Keratinocyte (primary cell): Measurements from ENCODE around the gene NCAPH2. TPM values are rescaled to one million over a fixed set of nuclear protein-coding genes. Genes with fewer than 3 reads are reported as not detected.
"Not testable (repeated sequence)": the region's sequence is repeated elsewhere in the genome, so short reads cannot be mapped to it uniquely, and the experiment has no call there.

Source experiments
- DNase-seq: peaks from one replicate; pipeline ENCODE4 v3.0.0-alpha.2; 2011; ENCODE audit warnings: low read depth, missing footprints, low spot score
- FAIRE-seq: peaks from 2 replicates; lab custom pipeline; 2011; peaks lifted over from hg19 to GRCh38; lab: Jason Lieb, UNC
- H2AFZ ChIP-seq: 2 replicates; pipeline ENCODE4 v1.6.0; 2012; ENCODE audit warnings: low read length, control low read depth, inconsistent platforms; ENCODE audit not compliant: control insufficient read depth
- H3K27ac ChIP-seq: 2 replicates; pipeline ENCODE4 v1.5.1; 2011; ENCODE audit warnings: low read length; ENCODE audit not compliant: control insufficient read depth, insufficient read depth
- H3K27me3 ChIP-seq: 3 replicates; pipeline ENCODE4 v1.6.0; 2011; ENCODE audit warnings: low read length; ENCODE audit not compliant: control insufficient read depth, insufficient read depth; ENCODE audit errors: extremely low read depth
- H3K36me3 ChIP-seq, 2 experiments: 2 replicates in 1 of 2; 3 replicates in 1 of 2; pipeline ENCODE4 v1.5.1; 2011; ENCODE audit warnings: low read length in 2 of 2, mild to moderate bottlenecking in 1 of 2; ENCODE audit not compliant: control insufficient read depth in 2 of 2, insufficient read depth in 2 of 2; ENCODE audit errors: extremely low read depth in 1 of 2
- H3K4me1 ChIP-seq: 3 replicates; pipeline ENCODE4 v1.5.1; 2011; ENCODE audit warnings: low read length; ENCODE audit not compliant: control insufficient read depth, insufficient read depth; ENCODE audit errors: extremely low read depth
- H3K4me2 ChIP-seq: 3 replicates; pipeline ENCODE4 v1.6.0; 2011; ENCODE audit warnings: low read depth, low read length; ENCODE audit not compliant: control insufficient read depth, insufficient read depth; ENCODE audit errors: extremely low read depth
- H3K4me3 ChIP-seq, 3 experiments: fragments of 200-600 bp in 1 of 3; sonication (generic) in 1 of 3; 2 replicates in 2 of 3; 3 replicates in 1 of 3; pipeline ENCODE4 v1.5.1; 2011 to 2016; ENCODE audit warnings: low read length in 3 of 3, mild to moderate bottlenecking in 3 of 3, control low read depth in 2 of 3, inconsistent platforms in 1 of 3, low read depth in 1 of 3, mixed read lengths in 1 of 3, mixed run types in 1 of 3, moderate library complexity in 1 of 3; ENCODE audit not compliant: control insufficient read depth in 2 of 3, insufficient read depth in 2 of 3; ENCODE audit errors: extremely low read depth in 1 of 3
- H3K79me2 ChIP-seq: 2 replicates; pipeline ENCODE4 v1.6.0; 2012; ENCODE audit warnings: low read length; ENCODE audit not compliant: control insufficient read depth, insufficient read depth
- H3K9ac ChIP-seq: 3 replicates; pipeline ENCODE4 v1.6.0; 2011; ENCODE audit warnings: low read length; ENCODE audit not compliant: control insufficient read depth, insufficient read depth; ENCODE audit errors: extremely low read depth
- H3K9me1 ChIP-seq: 3 replicates; pipeline ENCODE4 v1.6.0; 2011; ENCODE audit warnings: low read length; ENCODE audit not compliant: control insufficient read depth, insufficient read depth; ENCODE audit errors: extremely low read depth
- H3K9me3 ChIP-seq: 2 replicates; pipeline ENCODE4 v1.5.1; 2012; ENCODE audit warnings: low read depth, low read length; ENCODE audit not compliant: control insufficient read depth
- H4K20me1 ChIP-seq: 3 replicates; pipeline ENCODE4 v1.6.0; 2011; ENCODE audit warnings: low read length; ENCODE audit not compliant: control insufficient read depth, insufficient read depth; ENCODE audit errors: extremely low read depth
- CTCF ChIP-seq, 3 experiments: IDR thresholded peaks in 1 of 3; conservative IDR thresholded peaks in 1 of 3; optimal IDR thresholded peaks in 1 of 3; 2 replicates in 2 of 3; 3 replicates in 1 of 3; pipeline versions ENCODE3 to v1.5.1; 2011; ENCODE audit warnings: low read length in 3 of 3, mild to moderate bottlenecking in 3 of 3, moderate library complexity in 2 of 3, control low read depth in 1 of 3, inconsistent platforms in 1 of 3; ENCODE audit not compliant: insufficient read depth in 2 of 3; ENCODE audit errors: extremely low read depth in 1 of 3
- EZH2 ChIP-seq: IDR thresholded peaks from one replicate; pipeline ENCODE4 v1.6.1; 2012; ENCODE audit warnings: inconsistent platforms, mild to moderate bottlenecking, low read length, moderate library complexity
- dilution Hi-C: fragments of 300-500 bp; cut with MboI; formaldehyde crosslinking; loops from one replicate; pipeline ENCODE4 v1.7.0; 2020; ENCODE audit warnings: low sequenced_read_pairs; ENCODE audit not compliant: extremely low pct_ligation_motif_present
- polyA plus RNA-seq, 5 experiments: library from polyadenylated mRNA; depleted of rRNA in 3 of 5; stranded (reverse) in 3 of 5; stranded (forward) in 1 of 5; unstranded in 1 of 5; fragments of >200 nt; gene quantifications; 1 replicate in 1 of 5; 2 replicates in 3 of 5; 3 replicates in 1 of 5; pipeline versions ENCODE4 v1.2.1 to v1.2.3, GENCODE V29; 2011 to 2012; ENCODE audit warnings: missing spikeins in 2 of 5, low read depth in 1 of 5, low replicate concordance in 1 of 5

NCAPH2 gene
- polyA plus RNA-seq, 1 donor (not counting 4 experiments of a cell fraction or from before 2014, with no cell fraction given) = 11.4 TPM

DNA sequence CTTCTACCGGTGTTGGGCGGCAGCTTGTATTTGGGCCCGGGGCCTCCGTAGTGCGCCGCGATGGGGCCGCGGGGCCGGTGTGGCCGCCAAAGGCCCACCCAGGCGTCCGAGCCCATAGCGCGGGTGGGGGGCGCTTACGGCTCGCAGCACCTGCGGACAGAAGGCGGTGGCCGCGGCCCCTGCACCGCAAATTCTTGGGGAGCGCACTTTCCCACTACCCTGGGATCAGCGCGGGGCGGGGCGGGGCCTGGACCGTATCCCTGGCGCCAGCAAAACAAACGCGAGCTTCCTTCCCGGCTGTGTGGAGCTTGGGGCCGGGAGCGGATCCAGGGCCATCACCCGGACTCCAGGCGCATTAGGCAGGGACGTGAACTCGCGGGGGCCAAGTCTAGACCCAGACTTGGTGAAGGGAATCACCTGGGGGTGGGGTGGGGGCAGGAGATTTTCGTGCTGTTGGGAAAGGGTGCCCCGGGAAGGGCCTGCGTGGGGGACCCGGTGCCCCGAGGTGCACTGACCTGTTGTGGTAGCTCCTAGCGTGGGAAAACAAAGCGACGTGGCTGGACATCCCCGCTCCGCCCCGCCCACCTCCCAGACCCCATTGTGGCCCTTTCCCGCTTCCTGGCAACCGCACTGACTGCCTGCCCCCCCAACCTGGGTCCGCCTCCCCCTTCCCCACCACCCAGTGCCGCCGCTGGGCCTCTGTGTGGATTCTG is 24.1 kb downstream of the NCAPH2 start:
- Histone ChIP-seq H3K27ac (peak overlapping the region; percentile 40), H2AFZ (peak overlapping the region; percentile 12)
- DNase-seq = no peak

DNA sequence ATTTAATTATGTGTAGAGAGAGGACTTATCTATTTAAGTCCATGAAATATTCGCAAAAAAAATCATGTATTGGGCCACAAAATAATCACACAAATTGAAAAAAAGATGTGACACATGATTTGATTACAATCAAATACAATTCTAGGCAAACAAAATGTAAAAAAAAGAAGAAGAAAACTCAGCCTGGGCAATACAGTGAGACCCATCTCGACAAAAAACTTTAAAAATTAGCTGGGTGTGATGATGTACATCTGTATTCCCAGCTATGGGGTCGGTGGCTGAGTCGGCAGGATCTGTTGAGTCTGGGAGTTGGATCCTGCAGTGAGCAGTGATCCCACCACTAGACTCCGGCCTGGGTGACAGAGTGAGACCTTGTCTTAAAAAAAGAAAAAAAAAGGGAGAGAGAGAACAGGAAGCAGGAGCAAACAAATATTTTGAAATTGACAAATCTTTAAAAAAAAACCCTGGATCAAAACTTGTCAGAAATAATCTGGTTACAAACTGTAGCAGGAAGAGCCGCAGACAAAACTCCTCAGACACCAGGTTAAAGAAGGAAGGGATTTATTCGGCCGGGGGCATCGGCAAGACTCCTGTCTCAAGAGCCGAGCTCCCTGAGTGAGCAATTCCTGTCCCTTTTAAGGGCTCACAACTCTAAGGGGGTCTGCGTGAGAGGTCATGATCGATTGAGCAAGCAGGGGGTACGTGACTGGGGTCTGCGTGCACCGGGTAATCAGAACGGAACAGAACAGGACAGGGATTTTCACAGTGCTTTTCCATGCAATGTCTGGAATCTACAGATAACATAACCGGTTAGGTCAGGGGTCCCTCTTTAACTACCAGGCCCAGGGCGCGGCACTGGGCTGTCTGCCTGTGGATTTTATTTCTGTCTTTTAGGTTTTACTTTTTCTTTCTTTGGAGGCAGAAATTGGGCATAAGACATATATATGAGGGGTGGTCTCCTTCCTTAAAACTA is 25.1 kb downstream of the NCAPH2 start:
- H3K4me2 ChIP-seq = no peak overlapping the region
- H3K79me2 ChIP-seq = no peaks in the 10 kb centered on the region
- no peaks in the 10 kb centered on the region for H3K9me3 ChIP-seq
- H4K20me1 ChIP-seq = no peaks in the 10 kb centered on the region
- dilution Hi-C loops = no loop called here
- peaks cover 7% of the 10 kb centered on the region for H3K4me1 ChIP-seq
- no peak overlapping the region for H2AFZ ChIP-seq
- H3K27ac ChIP-seq = no peak overlapping the region
- peaks cover 0 to 2% of the 10 kb centered on the region in 2 experiments for H3K36me3 ChIP-seq
- TF ChIP-seq EZH2 (no peak), CTCF (optimal IDR thresholded peaks at IDR 0.05 in 1 of 3, IDR thresholded peaks at IDR 0.05 in 1 of 3, conservative IDR thresholded peaks at IDR 0.05 in 1 of 3; ENCODE audit: extremely low read depth in 1 of 3, insufficient read depth in 2 of 3, low read length in 3 of 3) (no peak)
- no peaks in the 10 kb centered on the region for H3K9me1 ChIP-seq
- no peak for DNase-seq
- no peak overlapping the region for H3K4me3 ChIP-seq
- FAIRE-seq = no peak
- H3K27me3 ChIP-seq = peaks cover 11% of the 10 kb centered on the region
- H3K9ac ChIP-seq = no peak overlapping the region

More for the DNA sequence above, 24.1 kb downstream of the NCAPH2 start:
- H4K20me1 ChIP-seq = no peaks in the 10 kb centered on the region
- no peak for FAIRE-seq
- H3K9me3 ChIP-seq = no peaks in the 10 kb centered on the region
- peak overlapping the region; percentile 85 for H3K4me2 ChIP-seq
- peak overlapping the region; percentile 90 for H3K9ac ChIP-seq
- dilution Hi-C loops = no loop called here
- H3K27me3 ChIP-seq = peaks cover 11% of the 10 kb centered on the region
- no peaks in the 10 kb centered on the region for H3K9me1 ChIP-seq
- no peaks in the 10 kb centered on the region for H3K79me2 ChIP-seq
- TF ChIP-seq EZH2 = no peak
- H3K36me3 ChIP-seq = peaks cover 0 to 2% of the 10 kb centered on the region in 2 experiments
- H3K4me1 ChIP-seq = peaks cover 5% of the 10 kb centered on the region
- peak overlapping the region; percentile 50 to 79 (median 58) for H3K4me3 ChIP-seq

GRCh38 chr22:50533856-50534711 is 26.1 kb downstream of the NCAPH2 start:
- Histone ChIP-seq H3K4me1 (peaks cover 14% of the 10 kb centered on the region), H3K27me3 (peaks cover 11% of the 10 kb centered on the region)
- H4K20me1 ChIP-seq, H3K27ac ChIP-seq, H3K4me2 ChIP-seq, FAIRE-seq, H3K36me3 ChIP-seq, H3K9me3 ChIP-seq, H3K9me1 ChIP-seq, H2AFZ ChIP-seq, H3K79me2 ChIP-seq, H3K4me3 ChIP-seq, H3K9ac ChIP-seq, DNase-seq, dilution Hi-C loops: not testable (repeated sequence)
